NCI-H187 treated with DMSO at 0.1 percent for 48 hours (cell line): ENCODE measurements around the gene CD207.
A peak's percentile ranks its signal among the peaks of the same experiment; 100 is the strongest.
"Not testable (repeated sequence)": the region's sequence is repeated elsewhere in the genome, so short reads cannot be mapped to it uniquely, and the experiment has no call there.

Source experiments
- DNase-seq: peaks from one replicate; lab custom pipeline; 2025; lab: John Stamatoyannopoulos, UW

CD207 gene

DNA sequence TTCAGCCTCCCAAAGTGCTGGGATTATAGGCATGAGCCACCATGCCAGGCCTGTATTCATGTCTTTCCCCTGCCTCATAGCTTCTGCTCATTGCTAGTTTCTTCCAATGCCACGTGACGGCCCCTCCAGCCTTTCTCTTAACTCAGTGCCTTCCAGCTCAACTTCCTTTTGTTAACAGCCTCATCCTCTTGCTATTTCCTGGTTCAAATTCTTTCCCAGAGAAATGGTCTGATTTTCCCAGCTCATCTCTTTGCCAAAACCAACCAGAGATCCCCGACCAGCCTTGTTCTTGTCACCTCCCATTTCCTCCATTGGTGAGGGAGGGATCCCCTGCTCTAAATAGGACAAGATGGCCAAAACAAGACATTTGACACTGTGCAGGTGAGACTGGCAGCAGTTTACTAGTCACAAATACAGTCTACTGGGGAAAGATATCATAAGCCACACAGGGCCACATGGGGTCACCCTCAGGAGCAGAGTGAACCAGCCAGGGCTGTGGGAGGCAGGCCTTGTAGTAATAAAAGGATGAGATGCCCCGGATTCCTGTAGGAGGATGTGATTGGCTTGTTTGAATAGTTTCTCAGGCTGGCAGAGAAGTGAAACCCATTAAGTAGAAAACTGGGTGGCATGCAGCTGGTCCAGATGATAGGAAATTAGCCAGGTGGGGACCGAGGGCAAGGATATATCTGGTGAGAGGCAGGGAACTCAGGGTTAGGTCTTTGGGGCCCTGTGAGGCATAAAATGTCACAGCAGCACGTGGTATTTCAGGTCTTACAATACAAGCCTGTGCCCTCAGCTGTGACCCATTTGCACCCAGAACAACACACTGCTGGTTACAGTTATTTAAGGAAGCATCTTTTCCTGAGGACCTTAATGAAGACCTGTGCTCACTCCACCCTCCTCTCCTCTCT is 6.4 kb downstream of the CD207 start:
- no peak for DNase-seq

DNA sequence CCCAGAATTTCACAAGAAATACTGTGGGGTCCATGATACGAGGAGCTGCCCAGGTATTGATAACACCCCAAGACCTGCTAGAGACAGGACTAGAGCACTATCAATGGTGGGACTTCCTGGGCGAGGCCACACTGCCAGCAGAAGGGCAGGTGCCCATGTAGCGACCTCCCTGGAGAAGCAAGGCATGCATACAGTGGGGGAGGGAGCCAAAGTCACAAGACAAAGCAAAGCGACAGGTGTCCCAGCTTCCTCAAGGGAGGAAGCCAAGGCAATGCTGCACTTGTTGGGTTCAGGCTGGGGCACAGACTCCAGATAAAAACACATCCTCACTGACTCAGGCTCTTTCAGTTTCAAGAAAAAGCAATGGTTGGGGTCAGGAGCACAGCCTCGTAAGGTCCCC is 7.5 kb downstream of the CD207 start:
- DNase-seq: no peak

DNA sequence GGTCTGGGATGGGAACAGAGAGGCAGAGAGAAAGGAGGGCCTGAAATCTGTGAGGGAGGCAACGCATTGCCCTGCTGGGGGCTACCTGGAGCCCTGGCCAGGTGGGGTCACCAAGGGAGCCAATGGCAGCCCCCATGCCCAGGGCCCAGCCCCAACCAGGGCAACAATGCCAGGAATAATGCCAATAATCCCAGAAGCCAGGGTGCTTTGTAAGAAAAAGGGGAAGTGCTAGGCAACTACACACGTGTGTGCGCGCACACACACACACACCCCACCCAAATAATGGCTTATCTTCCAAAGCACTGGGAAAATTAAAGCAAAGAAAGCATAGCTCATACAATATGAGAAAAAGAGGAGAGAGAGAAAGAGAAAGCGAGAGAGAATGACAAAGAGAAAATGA is 8.2 kb downstream of the CD207 start:
- no peak for DNase-seq

DNA sequence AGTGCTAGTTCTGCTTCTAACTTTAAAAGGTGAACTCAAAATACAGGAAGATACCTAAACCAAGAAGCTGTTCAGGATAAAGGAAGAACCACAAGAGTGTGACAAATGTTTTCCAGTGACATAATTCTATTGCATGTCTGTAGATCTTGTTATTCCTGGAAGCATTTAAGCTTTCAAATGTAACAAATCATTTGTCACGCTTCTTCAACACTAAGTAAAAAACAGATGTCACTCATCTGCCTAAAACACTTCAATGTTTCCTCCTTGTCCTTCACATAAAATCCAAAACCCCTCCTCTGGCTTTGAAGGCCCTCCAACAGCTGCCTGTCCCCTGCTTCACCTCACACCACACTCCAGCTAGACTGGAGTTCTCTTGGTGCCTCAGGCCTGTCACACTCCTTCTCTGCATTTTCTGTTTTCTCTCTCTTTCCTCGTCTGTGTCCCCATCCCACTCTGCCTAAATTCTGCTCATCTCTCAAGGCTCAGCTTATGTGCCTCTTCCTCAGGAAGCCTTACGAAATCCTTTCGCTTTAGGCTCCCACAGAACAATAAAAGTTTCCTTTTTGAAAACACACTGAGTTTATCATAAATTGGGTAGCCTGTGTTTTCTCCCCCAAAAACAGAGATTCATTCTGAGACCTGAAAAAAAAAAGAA is 8.8 kb downstream of the CD207 start:
- DNase-seq: no peak

DNA sequence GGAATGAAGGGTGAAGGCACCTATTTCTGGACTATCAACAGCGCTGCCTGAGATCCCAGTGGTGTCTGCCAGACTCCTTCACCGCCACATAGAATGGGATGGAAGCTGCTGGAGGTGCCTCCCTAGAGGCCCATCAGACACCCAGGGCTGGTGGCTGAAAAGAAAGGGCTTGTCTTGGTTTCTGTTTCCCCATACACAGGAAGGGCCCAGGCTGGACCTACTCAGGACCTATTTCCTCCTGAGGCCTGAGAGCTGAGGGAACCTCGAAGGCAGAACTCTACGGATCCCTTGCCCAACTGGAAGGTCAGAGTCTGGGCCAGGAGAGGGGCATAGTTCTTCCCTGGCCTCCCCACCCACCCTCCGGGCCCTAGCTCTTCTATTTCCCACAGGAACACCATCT is 12.4 kb downstream of the CD207 start:
- DNase-seq: no peak

DNA sequence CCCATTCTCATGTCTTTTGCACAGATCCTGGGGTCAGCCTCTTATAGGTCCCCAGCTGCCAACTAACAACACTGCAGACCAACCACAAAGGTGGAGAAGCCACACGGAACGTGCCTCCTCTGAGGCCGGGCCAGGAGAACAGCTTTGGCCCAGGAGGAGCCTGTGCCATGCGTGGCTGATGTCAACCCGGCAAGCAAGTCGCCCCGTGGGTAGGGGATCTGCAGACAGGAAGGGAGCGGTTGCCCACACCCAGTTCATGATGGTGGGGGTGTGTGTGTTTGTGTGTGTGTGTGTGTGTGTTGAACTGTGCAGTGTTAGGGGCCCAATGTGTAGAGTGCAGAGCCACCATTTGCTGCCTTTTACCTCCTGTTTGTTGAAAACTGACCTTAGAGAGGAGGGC is 12.8 kb downstream of the CD207 start:
- DNase-seq: no peak

DNA sequence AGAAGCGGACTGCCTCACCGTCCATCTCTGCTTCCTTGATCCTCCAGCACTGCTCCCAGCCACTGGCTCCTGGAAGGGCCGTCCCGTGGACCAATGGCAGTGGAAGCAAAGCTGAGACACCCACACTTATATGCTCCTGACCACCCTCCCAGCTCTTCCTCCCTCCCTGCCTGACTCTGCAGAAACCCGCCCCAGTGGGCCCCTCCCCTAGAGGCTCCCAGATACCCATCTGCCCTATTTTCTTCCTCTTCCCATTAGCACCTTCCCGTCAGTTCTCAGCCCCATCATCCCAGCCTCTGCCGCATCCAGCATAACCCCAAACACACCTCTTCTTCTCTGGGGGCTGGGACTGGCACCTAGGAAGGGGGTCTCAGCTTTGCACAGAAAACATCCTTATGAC is 15.1 kb downstream of the CD207 start, which contains the start of gene CLEC4F:
Gene CLEC4F (minus strand): TSS at position 101 of the 400 bp plus-strand sequence. CDS start 76 bp downstream, at position 25.
- DNase-seq: no peak

DNA sequence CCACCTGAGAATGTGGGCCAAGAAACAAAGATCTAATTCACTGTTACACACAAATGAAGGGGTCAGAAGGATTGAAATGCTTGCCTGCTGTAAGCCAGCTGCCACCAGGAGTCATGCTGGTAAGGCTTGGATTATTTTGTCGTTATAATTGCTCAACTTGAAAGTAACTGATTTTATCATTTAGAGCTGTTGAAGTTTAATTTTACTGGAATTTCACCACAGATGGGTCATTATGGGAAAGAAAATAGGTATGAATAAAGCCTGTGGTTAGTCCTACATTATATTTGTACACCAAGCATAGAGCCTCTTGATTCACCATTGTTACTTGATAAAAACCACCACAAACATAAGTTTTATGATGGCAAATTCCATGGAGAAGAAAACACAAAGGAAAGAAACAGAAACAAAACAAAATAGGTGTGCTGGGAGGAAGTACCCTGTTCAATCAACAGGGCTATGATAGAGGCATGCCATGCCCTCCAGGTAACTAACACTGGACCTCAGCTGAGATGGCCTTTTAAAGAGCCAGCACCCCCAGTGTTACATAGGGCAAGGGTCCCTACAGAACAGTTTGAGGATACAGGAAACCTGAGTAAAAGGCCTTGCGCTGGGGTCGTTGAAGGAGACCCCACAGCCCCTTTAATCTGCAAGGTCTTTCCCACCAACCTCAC is 18.2 kb downstream of the CD207 start:
- no peak for DNase-seq

DNA sequence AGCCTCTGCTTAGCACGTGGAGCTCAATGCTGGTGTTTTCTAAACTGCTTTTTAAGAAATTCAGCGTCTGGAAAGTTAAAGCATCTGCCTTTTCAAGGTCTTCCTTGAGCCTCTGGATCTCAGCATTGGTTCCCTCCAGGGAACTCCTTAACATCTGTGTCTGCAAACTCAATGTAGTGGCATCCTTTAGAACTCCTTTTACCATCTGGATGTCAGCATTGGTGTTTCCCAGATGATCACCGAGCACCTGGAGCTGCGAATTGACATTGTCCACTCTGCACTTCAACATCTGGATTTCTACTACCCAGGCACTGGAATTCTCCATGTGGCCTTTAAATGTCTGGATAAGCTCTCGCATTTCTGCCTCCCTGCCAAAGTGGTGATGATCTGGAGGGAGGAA is 18.9 kb downstream of the CD207 start:
- DNase-seq: no peak

DNA sequence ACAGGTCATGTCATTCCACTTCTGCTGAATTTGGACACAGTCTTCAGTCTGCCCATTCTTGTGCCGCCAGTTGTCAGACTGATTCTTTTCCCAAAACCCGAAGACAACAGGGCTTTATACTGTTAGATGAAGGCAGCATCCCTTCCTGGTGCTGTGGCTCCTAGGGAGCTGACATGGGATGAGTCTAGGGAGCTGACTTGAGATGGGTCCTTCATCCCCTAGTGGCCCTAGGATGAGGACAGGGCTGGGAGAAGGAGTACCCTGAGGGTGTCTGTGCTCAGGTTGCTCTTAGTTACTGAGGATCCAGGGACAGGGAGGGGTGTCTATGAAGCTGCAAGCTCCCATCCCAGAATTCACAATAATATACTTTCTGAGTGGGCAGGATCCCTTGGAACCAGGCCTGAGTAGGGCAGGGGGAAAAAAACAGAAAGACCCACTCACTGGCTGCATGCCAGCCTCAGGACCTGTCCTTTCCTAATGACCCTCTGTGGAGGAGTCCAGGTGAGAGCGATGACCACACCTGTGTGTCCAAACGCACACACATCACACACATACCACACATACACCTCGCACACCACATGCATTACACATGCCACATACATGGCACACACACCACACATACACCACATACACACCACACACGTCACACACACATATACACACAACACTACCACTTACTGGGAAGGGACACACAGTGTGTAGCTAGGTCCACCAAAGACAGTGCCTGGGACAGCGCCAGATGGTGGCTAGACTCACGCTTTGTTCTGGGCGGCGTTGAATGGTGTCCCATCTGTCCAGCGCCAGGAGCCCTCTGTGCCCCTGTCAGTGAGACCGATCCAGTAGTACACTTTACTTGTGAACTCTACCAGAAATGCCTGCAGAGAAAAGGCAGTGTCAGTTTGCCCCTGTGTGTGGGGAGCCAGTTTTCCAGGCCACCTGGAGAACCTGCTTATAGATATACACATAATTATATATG is 26.3 kb downstream of the CD207 start:
- DNase-seq: no peak

DNA sequence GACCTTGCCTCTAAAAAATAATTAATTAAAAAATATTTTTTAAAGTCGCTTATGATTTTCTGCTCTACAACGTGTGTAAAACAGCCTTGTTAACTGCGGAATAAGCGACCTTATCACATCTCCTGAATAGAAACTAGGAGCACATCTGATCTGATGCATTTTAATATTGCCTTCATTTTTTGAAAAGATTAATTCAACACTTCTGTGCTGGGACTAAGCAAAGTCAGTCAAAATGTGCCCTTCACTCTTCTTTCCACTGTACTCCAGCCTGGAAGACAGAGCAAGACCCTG is 27.8 kb downstream of the CD207 start:
- no peak for DNase-seq

DNA sequence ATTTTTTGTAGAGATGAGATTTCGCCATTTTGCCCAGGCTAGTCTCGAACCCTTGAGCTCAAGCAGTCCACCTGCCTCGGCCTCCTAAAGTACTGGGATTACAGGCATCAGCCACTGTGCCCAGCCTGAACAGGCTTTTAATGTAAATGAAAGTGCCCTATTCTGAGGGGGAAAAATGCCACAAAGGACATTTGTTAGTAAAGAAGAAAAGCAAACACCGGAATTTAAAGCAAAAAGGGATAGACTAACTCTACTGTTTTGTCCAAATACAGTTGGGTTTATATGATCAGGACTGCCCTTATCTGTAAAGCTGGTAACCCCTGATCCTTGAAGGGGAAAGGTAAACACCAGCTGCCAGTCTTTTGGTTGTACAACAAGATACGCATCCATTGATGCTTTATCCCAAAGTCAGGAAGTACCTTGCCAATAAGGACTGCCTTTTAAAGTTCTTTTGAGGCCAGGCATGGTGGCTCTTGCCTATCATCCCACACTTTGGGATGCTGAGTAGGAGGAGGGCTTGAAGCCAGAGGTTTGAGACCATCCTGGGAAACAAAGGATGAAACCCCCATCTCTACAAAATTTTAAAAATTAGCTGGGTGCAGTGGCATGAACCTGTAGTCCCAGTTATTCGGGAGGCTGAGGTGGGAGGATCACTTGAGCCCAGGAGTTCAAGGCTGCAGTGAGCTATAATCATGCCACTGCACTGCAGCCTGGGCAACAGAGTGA is 28.4 kb downstream of the CD207 start:
- DNase-seq: no peak

DNA sequence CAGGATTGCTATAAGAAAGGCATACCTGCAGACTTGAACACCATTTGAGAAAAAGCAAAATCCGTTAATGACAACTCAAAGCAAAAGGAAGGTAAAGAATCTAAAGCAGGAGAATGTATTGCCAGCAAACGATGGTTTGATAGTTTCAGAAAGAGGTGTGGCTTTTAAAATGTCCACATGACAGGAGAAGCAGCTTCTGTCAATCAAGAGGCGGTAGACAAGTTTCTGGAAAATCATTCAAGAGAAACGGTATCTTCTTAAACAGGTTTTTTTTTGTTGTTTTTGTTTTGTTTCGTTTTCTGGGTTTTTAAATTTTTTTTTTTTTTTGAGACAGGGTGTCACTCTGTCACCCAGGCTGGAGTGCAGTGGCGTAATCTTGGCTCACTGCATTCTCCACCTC is 29.0 kb downstream of the CD207 start:
- DNase-seq: no peak

DNA sequence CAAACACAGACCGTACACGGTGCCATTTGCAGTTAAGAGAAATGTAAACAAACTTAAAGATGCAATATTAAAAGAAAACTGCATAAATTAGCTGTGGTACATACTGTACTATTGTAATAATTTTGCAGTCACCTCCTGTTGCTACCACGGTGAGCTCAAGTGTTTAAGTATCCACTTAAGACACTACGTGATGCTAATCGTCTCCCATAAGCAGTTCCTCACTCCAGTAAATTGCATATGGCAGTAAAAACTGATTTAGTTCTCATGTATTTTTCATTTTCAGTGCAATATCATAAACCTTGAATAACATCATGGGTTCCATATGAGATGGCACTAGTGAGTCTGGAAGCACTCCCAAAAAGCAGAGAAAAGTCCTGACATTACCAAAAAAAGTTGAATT is 29.6 kb downstream of the CD207 start:
- peak; percentile 27 for DNase-seq

DNA sequence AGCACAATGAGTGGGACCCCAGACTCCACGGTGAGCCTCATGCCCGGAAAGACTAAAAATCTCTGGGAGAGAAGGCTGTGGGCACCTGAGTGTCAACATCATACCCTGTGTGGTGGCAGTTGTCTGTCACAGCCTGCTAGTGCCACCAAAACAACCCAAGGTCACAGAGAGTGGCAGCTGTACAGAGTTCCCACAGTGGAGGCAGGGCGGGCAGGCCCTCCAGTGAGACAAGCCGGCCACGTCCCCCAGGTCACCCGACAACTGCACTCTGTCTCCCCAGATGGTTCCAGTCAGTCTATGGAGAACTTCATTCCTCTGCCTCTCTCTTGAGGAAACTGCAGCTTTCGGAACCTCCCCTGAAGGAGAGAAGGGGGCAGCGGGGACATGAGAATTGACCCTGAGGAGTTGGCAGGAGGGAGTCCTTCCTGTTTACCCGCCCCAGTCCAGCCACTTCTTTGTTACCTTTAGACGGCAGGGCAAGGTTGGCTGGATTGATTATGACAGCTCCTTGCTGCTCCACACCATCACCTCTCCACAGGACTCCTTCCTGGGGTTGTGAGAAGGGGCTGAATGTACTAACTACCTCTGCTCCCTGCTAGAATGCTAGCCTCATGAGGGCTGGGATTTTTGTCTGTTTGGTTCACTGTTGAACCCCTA is 33.9 kb downstream of the CD207 start:
- DNase-seq: no peak

DNA sequence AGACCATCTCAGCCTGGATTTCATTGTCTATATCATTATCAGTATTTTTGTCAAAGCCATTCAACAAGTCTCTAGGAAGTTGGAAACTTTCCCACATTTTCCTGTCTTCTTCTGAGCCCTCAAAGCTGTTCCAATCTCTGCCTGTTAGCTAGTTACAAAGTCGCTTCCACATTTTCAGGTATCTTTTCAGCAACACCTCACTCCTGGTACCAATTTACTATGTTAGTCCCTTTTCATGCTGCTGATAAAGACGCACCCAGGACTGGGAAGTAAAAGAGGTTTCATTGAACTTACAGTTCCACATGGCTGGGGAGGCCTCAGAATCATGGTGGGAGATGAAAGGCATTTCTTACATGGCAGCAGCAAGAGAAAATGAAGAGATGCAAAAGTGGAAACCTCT is 35.9 kb downstream of the CD207 start:
- DNase-seq: no peak

DNA sequence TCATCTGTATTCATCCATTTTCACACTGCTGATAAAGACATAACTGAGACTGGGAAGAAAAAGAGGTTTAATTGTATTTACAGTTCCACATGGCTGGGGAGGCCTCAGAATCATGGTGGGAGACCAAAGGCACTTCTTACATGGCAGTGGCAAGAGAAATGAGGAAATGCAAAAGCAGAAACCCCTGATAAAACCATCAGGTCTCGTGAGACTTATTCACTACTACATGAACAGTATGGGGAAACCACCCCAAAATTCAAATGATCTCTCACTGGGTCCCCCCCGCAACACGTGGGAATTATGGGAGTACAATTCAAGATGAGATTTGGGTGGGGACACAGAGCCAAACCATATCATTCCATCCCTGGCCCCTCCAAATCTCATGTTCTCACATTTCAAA is 37.6 kb downstream of the CD207 start:
- DNase-seq: not testable (repeated sequence)

DNA sequence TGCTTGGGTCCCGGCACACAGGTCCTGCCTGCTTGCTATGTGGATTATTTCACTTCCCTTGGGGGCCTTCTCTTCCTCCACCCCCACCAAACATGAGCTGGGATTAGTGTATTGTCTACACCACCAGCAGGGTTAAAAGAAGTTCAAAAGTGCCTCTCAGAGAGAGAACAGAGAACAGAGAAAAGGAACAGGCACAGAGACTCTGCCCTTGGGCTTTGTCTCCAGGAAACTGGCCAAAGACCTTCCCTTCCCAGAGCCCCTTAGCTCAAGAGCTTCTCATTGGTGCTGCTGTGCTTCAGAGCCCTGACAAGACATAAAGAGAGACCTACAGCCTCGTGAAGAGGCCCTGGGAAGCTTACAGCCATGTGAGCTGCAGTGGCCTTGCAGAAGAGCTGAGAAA is 38.1 kb downstream of the CD207 start:
- no peak for DNase-seq

DNA sequence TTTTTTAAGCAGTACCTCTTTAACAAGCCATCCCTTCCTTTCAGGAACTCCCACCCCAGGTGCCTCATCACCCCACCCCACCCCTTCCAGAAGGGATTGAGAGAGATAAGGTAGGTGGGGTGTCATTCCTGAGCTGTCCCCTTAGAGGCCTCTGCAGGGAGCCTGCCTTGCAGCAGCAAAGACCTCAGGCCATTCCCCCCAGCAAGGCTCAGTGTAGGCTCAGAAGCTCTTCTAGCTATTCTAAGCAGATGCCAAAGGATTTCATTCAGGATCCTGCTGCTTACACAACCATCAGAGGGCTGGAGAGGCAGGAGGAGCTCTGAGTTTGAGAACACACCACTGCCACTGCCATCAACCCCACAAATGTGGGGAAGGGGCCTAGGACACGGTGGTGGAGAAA is 39.4 kb downstream of the CD207 start:
- no peak for DNase-seq

DNA sequence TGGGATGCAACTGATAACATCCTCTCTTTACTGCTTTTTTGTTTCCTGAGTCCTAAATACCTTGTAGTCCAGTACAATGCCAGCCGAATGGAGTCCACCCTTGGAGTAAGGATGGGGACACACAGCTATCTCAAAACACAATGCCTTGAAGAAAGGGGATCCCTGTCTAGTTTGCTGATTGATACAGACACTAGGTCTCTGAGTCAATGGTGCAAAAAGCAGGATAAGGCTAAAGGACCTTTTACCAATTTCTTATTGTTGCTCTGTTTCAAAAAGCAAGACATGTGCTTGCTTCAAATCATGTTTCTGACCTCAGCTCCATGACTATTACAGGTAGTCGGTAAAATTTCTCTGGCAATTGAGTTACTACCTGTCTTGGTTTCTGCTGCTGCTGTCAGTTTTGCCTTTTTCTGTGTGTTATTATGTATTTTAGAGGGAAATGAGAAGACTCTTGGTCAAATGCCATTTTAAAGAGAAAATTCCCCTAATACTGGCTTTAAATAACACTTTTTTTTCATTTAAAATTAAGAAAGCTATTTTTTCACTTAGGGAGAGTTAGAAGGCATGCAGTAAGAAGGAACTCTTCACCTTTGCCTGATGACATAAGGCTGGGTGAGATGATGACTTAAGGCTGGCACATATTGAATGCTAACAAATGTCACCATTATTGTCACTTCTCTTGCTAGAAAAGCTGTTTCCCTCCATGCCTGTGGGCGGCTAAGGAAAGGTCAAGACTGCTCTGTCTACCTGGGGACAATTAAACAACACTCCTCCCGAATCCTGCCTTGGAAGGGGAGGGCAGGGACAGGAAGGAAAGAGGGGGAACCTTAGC is 40.2 kb downstream of the CD207 start:
- DNase-seq: no peak
